Sigmoid colon (tissue), 7 donors: ENCODE data around the gene NF2. TPM values are rescaled to one million over a fixed set of nuclear protein-coding genes. Genes with fewer than 3 reads are reported as not detected.

Experiments used
- DNase-seq: peaks from one replicate; pipeline ENCODE4 v3.0.0-alpha.2; 2019
- H3K27ac ChIP-seq, 4 donors: fragments of 200-600 bp; sonication (generic); one replicate each; pipeline ENCODE4 v1.5.1; 2016 to 2019; ENCODE audit warnings: mild to moderate bottlenecking in 1 of 4
- H3K27me3 ChIP-seq, 3 donors: fragments of 200-600 bp; sonication (generic); one replicate each; pipeline ENCODE4 v1.5.1; 2019; ENCODE audit warnings: mild to moderate bottlenecking in 1 of 3
- H3K36me3 ChIP-seq, 4 donors: fragments of 200-600 bp; sonication (generic); one replicate each; pipeline ENCODE4 v1.5.1; 2016 to 2019
- H3K4me1 ChIP-seq, 4 donors: fragments of 200-600 bp; sonication (generic); one replicate each; pipeline ENCODE4 v1.5.1; 2017 to 2019
- H3K4me3 ChIP-seq, 4 donors: fragments of 200-600 bp; sonication (generic); one replicate each; pipeline ENCODE4 v1.5.1; 2017 to 2019; ENCODE audit warnings: mild to moderate bottlenecking in 2 of 4, moderate library complexity in 1 of 4
- H3K9me3 ChIP-seq, 4 donors: fragments of 200-600 bp in 3 of 4; sonication (generic) in 3 of 4; one replicate each; pipeline versions ENCODE4 v1.5.1 to v1.6.1; 2013 to 2019
- CTCF ChIP-seq, 4 experiments: fragments of 450-650 bp in 3 of 4; fragments of 200-600 bp in 1 of 4; IDR thresholded peaks; one replicate each; pipeline ENCODE4 v1.5.1; 2016 to 2019; ENCODE audit warnings: antibody characterized with exemption in 4 of 4, mild to moderate bottlenecking in 3 of 4, moderate library complexity in 2 of 4
- EP300 ChIP-seq, 4 donors: sonication (generic); formaldehyde crosslinking; IDR thresholded peaks; one replicate each; pipeline ENCODE4 v1.6.1; 2017; ENCODE audit warnings: antibody characterized with exemption in 4 of 4
- POLR2A ChIP-seq, 2 donors: fragments of 450-650 bp; IDR thresholded peaks; one replicate each; pipeline ENCODE4 v1.6.1; 2016; ENCODE audit warnings: antibody characterized with exemption in 2 of 2, mild to moderate bottlenecking in 2 of 2, moderate library complexity in 2 of 2
- POLR2AphosphoS5 ChIP-seq, 4 donors: sonication (generic); formaldehyde crosslinking; IDR thresholded peaks; one replicate each; pipeline ENCODE4 v1.6.1; 2017; ENCODE audit warnings: antibody characterized with exemption in 4 of 4
- WGBS, 2 donors: extraction: QIAGEN DNeasy Blood & Tissue Kit; methylation state at CpG; one replicate each; pipeline ENCODE4 v1.1.7; 2013; 5-methylcytosine and 5-hydroxymethylcytosine counted together
- intact Hi-C: fragments of 100-400 bp; cut with DNase I; formaldehyde crosslinking; loops from one replicate; pipeline ENCODE4 v1.15.1; 2023
- polyA plus RNA-seq, 3 donors: library from polyadenylated mRNA; stranded (reverse); fragments of 200-250 nt; gene quantifications; one replicate each; pipeline ENCODE4 v1.2.3, GENCODE V29; 2013
- total RNA-seq, 4 donors: library from RNA; depleted of rRNA; stranded (reverse); fragments of >200 nt; gene quantifications; one replicate each; pipeline ENCODE4 v1.1.0, GENCODE V29; 2016
- donor health status: healthy with polysubstance abuse.
- donor health status: Bipolar disorder and iron deficiency.
- donor health status: healthy.

NF2 gene
- total and polyA plus RNA-seq, 7 donors, result 3.6 to 34.3 (median 18.7) TPM

- no peak for DNase-seq
- Histone ChIP-seq H3K36me3 (peaks cover 0 to 40% (median 7%) of the 10 kb centered on the region in 4 donors), H3K4me3 (no peak overlapping the region), H3K9me3 (no peaks in the 10 kb centered on the region), H3K4me1 (no peaks in the 10 kb centered on the region), H3K27ac (no peak overlapping the region), H3K27me3 (no peaks in the 10 kb centered on the region)
- intact Hi-C loops, result no loop called here
- 83 to 88% methylated on average over 2 of the region's 2 CpGs for WGBS, 2 donors
- no peak for TF ChIP-seq EP300 (IDR thresholded peaks at IDR 0.05)
- no peak for TF ChIP-seq CTCF (IDR thresholded peaks at IDR 0.05)
- TF ChIP-seq POLR2AphosphoS5 (IDR thresholded peaks at IDR 0.05), result no peak
Measured at GRCh38 chr22:29570912-29571549, 32.4 kb upstream of the NF2 start.

- WGBS, 2 donors, result 95% methylated on average over 7 of the region's 7 CpGs
- intact Hi-C loops, result no loop called here
- peaks cover 0 to 4% (median 0%) of the 10 kb centered on the region in 4 donors for H3K36me3 ChIP-seq
- DNase-seq, result no peak
- no peaks in the 10 kb centered on the region for H3K4me1 ChIP-seq
- H3K9me3 ChIP-seq, result no peaks in the 10 kb centered on the region
- H3K4me3 ChIP-seq, result no peak overlapping the region
- TF ChIP-seq POLR2A (IDR thresholded peaks at IDR 0.05), result no peak
- TF ChIP-seq CTCF (IDR thresholded peaks at IDR 0.05), result no peak
- no peak for TF ChIP-seq POLR2AphosphoS5 (IDR thresholded peaks at IDR 0.05)
- TF ChIP-seq EP300 (IDR thresholded peaks at IDR 0.05), result no peak
- no peak overlapping the region for H3K27ac ChIP-seq
- no peaks in the 10 kb centered on the region for H3K27me3 ChIP-seq
Measured at GRCh38 chr22:29574762-29575450, 28.5 kb upstream of the NF2 start.

GRCh38 chr22:29578462-29579200, 24.8 kb upstream of the NF2 start:
- Histone ChIP-seq H3K9me3 (no peaks in the 10 kb centered on the region), H3K4me1 (peaks cover 0 to 14% (median 4%) of the 10 kb centered on the region in 4 donors), H3K27ac (no peak overlapping the region), H3K27me3 (no peaks in the 10 kb centered on the region), H3K36me3 (no peaks in the 10 kb centered on the region), H3K4me3 (no peak overlapping the region)
- no peak for TF ChIP-seq CTCF (IDR thresholded peaks at IDR 0.05)
- TF ChIP-seq POLR2AphosphoS5 (IDR thresholded peaks at IDR 0.05), result no peak
- TF ChIP-seq EP300 (IDR thresholded peaks at IDR 0.05), result no peak
- no peak for TF ChIP-seq POLR2A (IDR thresholded peaks at IDR 0.05)
- no peak for DNase-seq
- intact Hi-C loops, result no loop called here
- 86 to 87% methylated on average over 10 of the region's 10 CpGs for whole genome bisulfite sequencing, 2 donors

GRCh38 chr22:29580200-29580810, 23.1 kb upstream of the NF2 start:
- 11 to 35% methylated on average over 8 of the region's 8 CpGs for WGBS, 2 donors
- H3K4me3 ChIP-seq, result peak overlapping the region; percentile 53 to 82 (median 66)
- intact Hi-C loops, result no loop called here
- no peaks in the 10 kb centered on the region for H3K36me3 ChIP-seq
- H3K4me1 ChIP-seq, result peaks cover 0 to 14% (median 4%) of the 10 kb centered on the region in 4 donors
- no peaks in the 10 kb centered on the region for H3K27me3 ChIP-seq
- peak overlapping the region; percentile 69 to 80 (median 74) for H3K27ac ChIP-seq
- DNase-seq, result no peak
- TF ChIP-seq EP300 (IDR thresholded peaks at IDR 0.05), result no peak
- TF ChIP-seq POLR2A (IDR thresholded peaks at IDR 0.05), result no peak
- TF ChIP-seq CTCF (IDR thresholded peaks at IDR 0.05), result no peak
- no peak for TF ChIP-seq POLR2AphosphoS5 (IDR thresholded peaks at IDR 0.05)
- no peaks in the 10 kb centered on the region for H3K9me3 ChIP-seq
